ENCODE measurements around the gene SRSF2.

SRSF2 gene

DNA sequence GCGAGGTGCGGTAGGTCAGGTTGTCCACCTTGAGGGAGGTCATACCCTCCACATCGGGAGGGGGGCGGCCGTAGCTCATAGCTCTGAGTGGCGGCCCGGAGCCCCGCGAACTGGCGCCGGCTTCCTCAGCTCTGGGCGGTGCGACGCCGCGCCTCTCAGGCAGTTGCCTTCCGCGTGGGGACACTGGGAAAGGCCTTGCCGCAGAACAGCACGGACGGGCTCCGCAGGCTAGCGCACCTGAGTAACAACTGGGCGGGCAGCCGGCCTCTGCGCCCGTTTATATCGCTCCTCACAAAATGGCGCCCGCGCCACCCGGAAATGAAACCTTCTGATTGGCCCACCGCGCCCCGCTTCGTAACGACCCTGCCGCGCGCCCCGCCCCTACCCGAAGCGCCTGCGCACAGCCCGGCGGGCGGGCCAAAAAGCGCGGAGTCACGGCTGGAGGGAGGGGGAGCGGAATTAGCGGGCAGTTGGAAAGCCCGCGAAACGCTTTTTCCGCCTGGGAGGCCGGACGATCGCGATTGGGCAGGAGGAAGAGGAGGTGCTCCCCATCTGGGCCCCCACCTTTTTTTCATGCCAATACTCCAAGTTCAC is at the start of gene SRSF2:
SRSF2 (minus strand) TSS at position 250 of the 594 bp plus-strand sequence; CDS start at position 79, 171 bp downstream.
- Histone ChIP-seq H3K4me3 (ENCODE audit: low read depth in 1 of 5, low read length in 5 of 5) (peak within 1 kb of the TSS; percentile 95 to 100 (median 99)), H3K27me3 (ENCODE audit: control insufficient read depth in 5 of 5, insufficient read depth in 4 of 5, low read length in 5 of 5) (no peaks in the 10 kb centered on the region), H3K9me3 (ENCODE audit: control insufficient read depth in 5 of 5, low read length in 5 of 5) (no peaks in the 10 kb centered on the region), H3K27ac (ENCODE audit: low read depth, low read length) (peak within 1 kb of the TSS; percentile 99), H3K9ac (ENCODE audit: low read length in 5 of 5) (peak within 1 kb of the TSS; percentile 94 to 98 (median 96)), H3K4me1 (ENCODE audit: control insufficient read depth in 5 of 5, insufficient read depth in 5 of 5, low read length in 5 of 5) (peaks cover 20 to 62% (median 53%) of the 10 kb centered on the region in 5 donors), H3K36me3 (ENCODE audit: control insufficient read depth in 5 of 5, insufficient read depth in 5 of 5, low read length in 5 of 5) (peaks cover 25 to 37% (median 29%) of the 10 kb centered on the region in 5 donors)

- Histone ChIP-seq H3K4me3 (ENCODE audit: low read depth in 1 of 5, low read length in 5 of 5) (no peak overlapping the region), H3K27me3 (ENCODE audit: control insufficient read depth in 5 of 5, insufficient read depth in 4 of 5, low read length in 5 of 5) (no peaks in the 10 kb centered on the region), H3K27ac (ENCODE audit: low read depth, low read length) (no peak overlapping the region), H3K4me1 (ENCODE audit: control insufficient read depth in 5 of 5, insufficient read depth in 5 of 5, low read length in 5 of 5) (peaks cover 0 to 6% (median 3%) of the 10 kb centered on the region in 5 donors), H3K9ac (ENCODE audit: low read length in 5 of 5) (no peak overlapping the region), H3K9me3 (ENCODE audit: control insufficient read depth in 5 of 5, low read length in 5 of 5) (no peaks in the 10 kb centered on the region), H3K36me3 (ENCODE audit: control insufficient read depth in 5 of 5, insufficient read depth in 5 of 5, low read length in 5 of 5) (peaks cover 3 to 29% (median 19%) of the 10 kb centered on the region in 5 donors)
These were observed 47.8 kb upstream of the SRSF2 start for GRCh38 chr17:76784926-76785325.

- Histone ChIP-seq H3K36me3 (ENCODE audit: control insufficient read depth in 5 of 5, insufficient read depth in 5 of 5, low read length in 5 of 5) (peaks cover 7 to 39% (median 25%) of the 10 kb centered on the region in 5 donors), H3K27me3 (ENCODE audit: control insufficient read depth in 5 of 5, insufficient read depth in 4 of 5, low read length in 5 of 5) (no peaks in the 10 kb centered on the region), H3K4me3 (ENCODE audit: low read depth in 1 of 5, low read length in 5 of 5) (no peak overlapping the region), H3K9me3 (ENCODE audit: control insufficient read depth in 5 of 5, low read length in 5 of 5) (no peaks in the 10 kb centered on the region), H3K4me1 (ENCODE audit: control insufficient read depth in 5 of 5, insufficient read depth in 5 of 5, low read length in 5 of 5) (no peaks in the 10 kb centered on the region), H3K27ac (ENCODE audit: low read depth, low read length) (no peak overlapping the region), H3K9ac (ENCODE audit: low read length in 5 of 5) (no peak overlapping the region)
These were observed 46.0 kb upstream of the SRSF2 start for GRCh38 chr17:76783146-76783545.

DNA sequence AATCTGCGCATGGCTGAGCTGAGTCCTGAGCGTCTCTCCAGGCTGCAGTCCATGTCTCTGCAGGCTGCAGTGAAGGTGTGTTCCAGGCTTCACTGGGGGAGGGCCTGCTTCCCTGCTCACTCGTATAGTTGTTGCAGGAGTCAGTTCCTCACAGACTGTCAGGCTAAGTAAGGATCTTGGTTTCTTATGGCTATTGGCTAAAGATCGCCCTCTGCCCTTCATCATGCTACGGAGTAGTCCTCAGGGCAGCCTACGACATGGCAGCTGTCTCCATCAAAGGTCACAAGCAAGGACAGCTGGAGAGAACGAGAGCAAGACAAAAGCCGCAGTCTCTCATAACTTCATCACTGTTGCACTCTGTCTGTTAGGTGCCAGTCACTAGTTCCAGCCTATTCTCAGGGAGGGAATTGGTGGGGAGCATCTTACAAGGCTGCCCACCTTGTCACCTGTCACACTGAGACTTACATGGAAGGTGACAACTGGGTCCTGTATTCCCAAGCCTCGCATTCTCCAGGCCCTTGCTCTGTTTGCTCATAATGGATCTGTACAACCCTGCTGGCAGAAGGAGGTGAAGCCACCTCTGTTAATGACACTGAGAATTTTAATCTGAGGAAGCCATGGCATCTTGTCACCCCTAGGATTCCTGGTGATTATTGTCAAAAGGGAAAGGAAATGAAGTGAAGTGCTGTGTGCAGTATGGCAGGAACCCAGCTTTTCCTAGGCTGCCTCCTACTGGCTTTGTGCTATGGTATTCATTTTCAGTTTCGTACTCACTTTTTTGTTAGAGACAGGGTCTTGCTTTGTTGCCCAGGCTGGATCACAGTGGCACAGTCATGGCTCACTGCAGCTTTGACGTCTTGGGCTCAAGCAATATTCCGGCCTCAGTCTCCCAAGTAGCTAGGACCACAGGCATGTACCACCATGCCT is 44.2 kb upstream of the SRSF2 start:
- no peaks in the 10 kb centered on the region for H3K27me3 ChIP-seq (ENCODE audit: control insufficient read depth in 5 of 5, insufficient read depth in 4 of 5, low read length in 5 of 5)
- H3K27ac ChIP-seq (ENCODE audit: low read depth, low read length), result no peak overlapping the region
- H3K4me1 ChIP-seq (ENCODE audit: control insufficient read depth in 5 of 5, insufficient read depth in 5 of 5, low read length in 5 of 5), result no peaks in the 10 kb centered on the region
- peaks cover 8 to 49% (median 32%) of the 10 kb centered on the region in 5 donors for H3K36me3 ChIP-seq (ENCODE audit: control insufficient read depth in 5 of 5, insufficient read depth in 5 of 5, low read length in 5 of 5)
- no peak overlapping the region for H3K9ac ChIP-seq (ENCODE audit: low read length in 5 of 5)
- H3K4me3 ChIP-seq (ENCODE audit: low read depth in 1 of 5, low read length in 5 of 5), result no peak overlapping the region
- no peaks in the 10 kb centered on the region for H3K9me3 ChIP-seq (ENCODE audit: control insufficient read depth in 5 of 5, low read length in 5 of 5)

DNA sequence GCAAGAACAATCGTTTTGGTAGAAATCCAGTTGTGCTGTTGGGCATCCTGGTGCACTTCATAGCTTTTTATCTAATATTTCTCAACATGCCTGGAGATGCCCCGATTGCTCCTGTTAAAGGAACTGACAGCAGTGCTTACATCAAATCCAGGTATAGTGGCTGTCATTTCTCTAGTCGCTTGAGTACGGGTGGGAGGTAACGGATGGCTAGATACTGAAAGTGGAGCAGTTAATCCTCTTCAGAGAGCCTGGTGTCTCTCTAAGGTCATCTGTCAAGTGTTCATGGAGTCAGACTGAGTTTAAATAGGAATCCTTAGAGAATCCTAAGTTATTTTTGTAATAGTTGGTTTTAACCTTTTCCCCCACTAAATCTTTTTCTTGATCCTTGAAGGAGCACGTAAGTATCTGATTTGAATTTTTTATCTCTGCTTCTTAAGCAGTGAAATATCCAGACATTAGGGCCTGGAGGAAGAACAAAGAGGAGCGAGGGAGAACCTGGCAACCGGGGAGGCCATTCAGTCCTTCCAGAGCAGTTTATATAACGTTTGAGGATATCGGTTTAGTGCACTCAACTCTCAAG is 38.0 kb upstream of the SRSF2 start:
- Histone ChIP-seq H3K36me3 (ENCODE audit: control insufficient read depth in 5 of 5, insufficient read depth in 5 of 5, low read length in 5 of 5) (peaks cover 25 to 65% (median 49%) of the 10 kb centered on the region in 5 donors), H3K4me3 (ENCODE audit: low read depth in 1 of 5, low read length in 5 of 5) (no peak overlapping the region), H3K27me3 (ENCODE audit: control insufficient read depth in 5 of 5, insufficient read depth in 4 of 5, low read length in 5 of 5) (no peaks in the 10 kb centered on the region), H3K4me1 (ENCODE audit: control insufficient read depth in 5 of 5, insufficient read depth in 5 of 5, low read length in 5 of 5) (peaks cover 0 to 3% (median 0%) of the 10 kb centered on the region in 5 donors), H3K27ac (ENCODE audit: low read depth, low read length) (no peak overlapping the region), H3K9ac (ENCODE audit: low read length in 5 of 5) (no peak overlapping the region), H3K9me3 (ENCODE audit: control insufficient read depth in 5 of 5, low read length in 5 of 5) (no peaks in the 10 kb centered on the region)

GRCh38 chr17:76772842-76773525 is 35.9 kb upstream of the SRSF2 start:
- peaks cover 0 to 3% (median 0%) of the 10 kb centered on the region in 5 donors for H3K4me1 ChIP-seq (ENCODE audit: control insufficient read depth in 5 of 5, insufficient read depth in 5 of 5, low read length in 5 of 5)
- no peak overlapping the region for H3K9ac ChIP-seq (ENCODE audit: low read length in 5 of 5)
- peaks cover 0 to 3% (median 0%) of the 10 kb centered on the region in 5 donors for H3K9me3 ChIP-seq (ENCODE audit: control insufficient read depth in 5 of 5, low read length in 5 of 5)
- no peaks in the 10 kb centered on the region for H3K27me3 ChIP-seq (ENCODE audit: control insufficient read depth in 5 of 5, insufficient read depth in 4 of 5, low read length in 5 of 5)
- no peak overlapping the region for H3K4me3 ChIP-seq (ENCODE audit: low read depth in 1 of 5, low read length in 5 of 5)
- peak overlapping the region; percentile 6 for H3K27ac ChIP-seq (ENCODE audit: low read depth, low read length)
- peaks cover 29 to 67% (median 44%) of the 10 kb centered on the region in 5 donors for H3K36me3 ChIP-seq (ENCODE audit: control insufficient read depth in 5 of 5, insufficient read depth in 5 of 5, low read length in 5 of 5)

DNA sequence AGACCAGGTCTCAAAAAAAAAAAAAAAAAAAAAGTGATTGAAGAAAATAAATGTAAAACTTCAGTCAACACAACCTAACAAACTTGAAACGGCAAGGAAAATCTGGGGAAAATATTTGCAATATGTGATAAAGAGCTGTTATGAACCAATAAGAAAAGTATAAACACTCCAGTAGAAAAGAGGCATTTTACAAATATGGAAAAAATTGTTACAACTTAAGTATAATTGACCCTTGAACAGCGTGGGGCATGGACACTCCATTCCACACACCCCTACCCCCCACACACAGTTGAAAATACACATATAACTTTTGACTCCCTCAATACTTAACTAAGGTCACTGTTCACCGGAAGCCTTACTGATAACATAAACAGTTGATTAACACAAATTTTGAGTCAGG is 21.4 kb upstream of the SRSF2 start:
- no peak overlapping the region for H3K9ac ChIP-seq (ENCODE audit: low read length in 5 of 5)
- H3K4me1 ChIP-seq (ENCODE audit: control insufficient read depth in 5 of 5, insufficient read depth in 5 of 5, low read length in 5 of 5), result no peaks in the 10 kb centered on the region
- peaks cover 3 to 48% (median 20%) of the 10 kb centered on the region in 5 donors for H3K36me3 ChIP-seq (ENCODE audit: control insufficient read depth in 5 of 5, insufficient read depth in 5 of 5, low read length in 5 of 5)
- no peaks in the 10 kb centered on the region for H3K27me3 ChIP-seq (ENCODE audit: control insufficient read depth in 5 of 5, insufficient read depth in 4 of 5, low read length in 5 of 5)
- no peak overlapping the region for H3K27ac ChIP-seq (ENCODE audit: low read depth, low read length)
- no peaks in the 10 kb centered on the region for H3K9me3 ChIP-seq (ENCODE audit: control insufficient read depth in 5 of 5, low read length in 5 of 5)
- no peak overlapping the region for H3K4me3 ChIP-seq (ENCODE audit: low read depth in 1 of 5, low read length in 5 of 5)

DNA sequence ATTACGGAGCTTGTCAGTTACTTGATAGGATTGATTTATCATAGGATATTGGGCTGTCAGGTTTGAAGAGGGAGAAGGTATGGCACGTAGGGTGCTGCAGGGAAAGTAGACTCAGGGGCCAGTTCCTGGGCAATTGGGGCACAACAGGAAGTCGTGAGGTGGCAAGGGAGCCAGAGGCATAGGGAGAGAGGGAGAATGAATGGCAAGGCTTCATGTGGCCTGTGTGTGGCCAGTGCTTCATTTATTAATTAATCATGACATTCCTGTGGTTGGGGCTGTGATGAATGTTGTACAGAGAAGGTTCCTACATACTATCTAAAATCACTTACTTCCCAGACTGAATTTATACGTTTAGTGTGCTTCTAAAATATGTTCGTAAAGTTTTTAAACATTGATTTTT is 20.1 kb upstream of the SRSF2 start:
- Histone ChIP-seq H3K4me1 (ENCODE audit: control insufficient read depth in 5 of 5, insufficient read depth in 5 of 5, low read length in 5 of 5) (no peaks in the 10 kb centered on the region), H3K27me3 (ENCODE audit: control insufficient read depth in 5 of 5, insufficient read depth in 4 of 5, low read length in 5 of 5) (no peaks in the 10 kb centered on the region), H3K9ac (ENCODE audit: low read length in 5 of 5) (no peak overlapping the region), H3K36me3 (ENCODE audit: control insufficient read depth in 5 of 5, insufficient read depth in 5 of 5, low read length in 5 of 5) (peaks cover 3 to 53% (median 26%) of the 10 kb centered on the region in 5 donors), H3K4me3 (ENCODE audit: low read depth in 1 of 5, low read length in 5 of 5) (no peak overlapping the region), H3K27ac (ENCODE audit: low read depth, low read length) (no peak overlapping the region), H3K9me3 (ENCODE audit: control insufficient read depth in 5 of 5, low read length in 5 of 5) (no peaks in the 10 kb centered on the region)

- Histone ChIP-seq H3K27ac (ENCODE audit: low read depth, low read length) (no peak overlapping the region), H3K36me3 (ENCODE audit: control insufficient read depth in 5 of 5, insufficient read depth in 5 of 5, low read length in 5 of 5) (peaks cover 3 to 52% (median 28%) of the 10 kb centered on the region in 5 donors), H3K4me1 (ENCODE audit: control insufficient read depth in 5 of 5, insufficient read depth in 5 of 5, low read length in 5 of 5) (no peaks in the 10 kb centered on the region), H3K4me3 (ENCODE audit: low read depth in 1 of 5, low read length in 5 of 5) (no peak overlapping the region), H3K27me3 (ENCODE audit: control insufficient read depth in 5 of 5, insufficient read depth in 4 of 5, low read length in 5 of 5) (no peaks in the 10 kb centered on the region), H3K9ac (ENCODE audit: low read length in 5 of 5) (no peak overlapping the region), H3K9me3 (ENCODE audit: control insufficient read depth in 5 of 5, low read length in 5 of 5) (no peaks in the 10 kb centered on the region)
These were observed 18.2 kb upstream of the SRSF2 start for GRCh38 chr17:76755285-76755684.

Data from subcutaneous abdominal adipose tissue (tissue), 5 donors.